H9 (cell line): ENCODE measurements around the gene IL9. TPM values are rescaled to one million over a fixed set of nuclear protein-coding genes. Genes with fewer than 3 reads are reported as not detected.

Source experiments
- DNase-seq: peaks from one replicate; pipeline ENCODE4 v3.0.0-alpha.2; 2017
- H2AFZ ChIP-seq: one replicate; pipeline ENCODE4 v1.6.1; 2013; ENCODE audit warnings: mild to moderate bottlenecking, low read length, control low read depth, moderate library complexity
- H2AK5ac ChIP-seq: 2 replicates; pipeline ENCODE4 v1.6.1; 2013; ENCODE audit warnings: low read length, control low read depth, mixed read lengths; ENCODE audit not compliant: insufficient read length
- H2BK120ac ChIP-seq: one replicate; pipeline ENCODE4 v1.6.1; 2013; ENCODE audit warnings: low read depth, mild to moderate bottlenecking, low read length, control low read depth, inconsistent platforms; ENCODE audit not compliant: poor library complexity, severe bottlenecking
- H2BK12ac ChIP-seq: 2 replicates; pipeline ENCODE4 v1.6.1; 2013; ENCODE audit warnings: low read length, control low read depth, mixed read lengths, low read depth; ENCODE audit not compliant: insufficient read length
- H2BK15ac ChIP-seq: 2 replicates; pipeline ENCODE4 v1.6.1; 2013; ENCODE audit warnings: low read depth, low read length, control low read depth
- H2BK20ac ChIP-seq: one replicate; pipeline ENCODE4 v1.6.1; 2013; ENCODE audit warnings: low read depth, mild to moderate bottlenecking, low read length, control low read depth, inconsistent platforms; ENCODE audit not compliant: poor library complexity, severe bottlenecking
- H2BK5ac ChIP-seq: 2 replicates; pipeline ENCODE4 v1.6.1; 2013; ENCODE audit warnings: low read length, control low read depth, mixed read lengths; ENCODE audit not compliant: insufficient read length
- H3K14ac ChIP-seq: 2 replicates; pipeline ENCODE4 v1.6.1; 2013; ENCODE audit warnings: low read length, control low read depth; ENCODE audit not compliant: insufficient read depth
- H3K18ac ChIP-seq: 2 replicates; pipeline ENCODE4 v1.6.1; 2013; ENCODE audit warnings: low read depth, mild to moderate bottlenecking, mixed read lengths, low read length, control low read depth; ENCODE audit not compliant: insufficient read length
- H3K23ac ChIP-seq: 2 replicates; pipeline ENCODE4 v1.6.1; 2013; ENCODE audit warnings: low read length, control low read depth, mixed read lengths, low read depth; ENCODE audit not compliant: insufficient read length
- H3K23me2 ChIP-seq: 2 replicates; pipeline ENCODE4 v1.6.1; 2013; ENCODE audit warnings: low read depth, mild to moderate bottlenecking, mixed read lengths, low read length, control low read depth; ENCODE audit not compliant: insufficient read length, poor library complexity, severe bottlenecking
- H3K27ac ChIP-seq: 2 replicates; pipeline ENCODE4 v1.5.1; 2013; ENCODE audit warnings: low read length, control low read depth, mixed read lengths, low read depth; ENCODE audit not compliant: insufficient read length
- H3K27me3 ChIP-seq: 2 replicates; pipeline ENCODE4 v1.6.1; 2013; ENCODE audit warnings: low read length, control low read depth, inconsistent platforms; ENCODE audit not compliant: insufficient read depth
- H3K4ac ChIP-seq: 2 replicates; pipeline ENCODE4 v1.6.1; 2013; ENCODE audit warnings: low read depth, mild to moderate bottlenecking, control low read depth, inconsistent platforms, low read length, moderate library complexity
- H3K4me1 ChIP-seq: 2 replicates; pipeline ENCODE4 v1.6.1; 2013; ENCODE audit warnings: low read length, control low read depth, inconsistent platforms; ENCODE audit not compliant: insufficient read depth
- H3K4me2 ChIP-seq: 2 replicates; pipeline ENCODE4 v1.6.1; 2013; ENCODE audit warnings: low read length, control low read depth, mixed read lengths; ENCODE audit not compliant: insufficient read length, insufficient read depth
- H3K56ac ChIP-seq: 2 replicates; pipeline ENCODE4 v1.6.1; 2013; ENCODE audit warnings: low read depth, mild to moderate bottlenecking, mixed read lengths, low read length, control low read depth; ENCODE audit not compliant: insufficient read length
- H3K79me1 ChIP-seq: 2 replicates; pipeline ENCODE4 v1.6.1; 2013; ENCODE audit warnings: low read depth, mild to moderate bottlenecking, moderate library complexity, low read length, control low read depth, inconsistent platforms; ENCODE audit not compliant: insufficient read depth, poor library complexity, severe bottlenecking
- H3K79me2 ChIP-seq: 2 replicates; pipeline ENCODE4 v1.6.1; 2013; ENCODE audit warnings: low read length, control low read depth, inconsistent platforms; ENCODE audit not compliant: insufficient read depth
- H3K9ac ChIP-seq: 2 replicates; pipeline ENCODE4 v1.6.1; 2013; ENCODE audit warnings: low read length, control low read depth, mixed read lengths; ENCODE audit not compliant: insufficient read length; ENCODE audit errors: extremely low read depth
- H3K9me3 ChIP-seq: one replicate; pipeline ENCODE4 v1.6.1; 2013; ENCODE audit warnings: low read depth, low read length, inconsistent platforms; ENCODE audit not compliant: control insufficient read depth
- H3T11ph ChIP-seq: one replicate; pipeline ENCODE4 v1.6.1; 2013; ENCODE audit warnings: mild to moderate bottlenecking, low read length, control low read depth, inconsistent platforms
- H4K20me1 ChIP-seq: one replicate; pipeline ENCODE4 v1.6.1; 2013; ENCODE audit not compliant: control insufficient read depth, insufficient read length, insufficient read depth
- H4K5ac ChIP-seq: 2 replicates; pipeline ENCODE4 v1.6.1; 2013; ENCODE audit warnings: low read depth, mild to moderate bottlenecking, mixed read lengths, low read length, control low read depth; ENCODE audit not compliant: insufficient read length
- H4K8ac ChIP-seq: replicated peaks from 2 replicates; pipeline ENCODE4 v1.6.1; 2013; ENCODE audit warnings: low read length, control low read depth, mixed read lengths, low read depth; ENCODE audit not compliant: insufficient read length
- H4K91ac ChIP-seq: 2 replicates; pipeline ENCODE4 v1.6.1; 2013; ENCODE audit warnings: low read depth, mild to moderate bottlenecking, moderate library complexity, mixed read lengths, low read length, control low read depth; ENCODE audit not compliant: insufficient read length
- H3K27ac Mint-ChIP-seq, 3 experiments: 2 replicates in 2 of 3; 3 replicates in 1 of 3; pipeline ENCODE4 v1.8.0; 2020 to 2021; ENCODE audit warnings: mixed read lengths in 3 of 3, mild to moderate bottlenecking in 1 of 3, moderate library complexity in 1 of 3
- H3K27me3 Mint-ChIP-seq: 2 replicates; pipeline ENCODE4 v1.8.0; 2021; ENCODE audit warnings: low read depth, mild to moderate bottlenecking, moderate library complexity, mixed read lengths
- H3K36me3 Mint-ChIP-seq, 3 experiments: 2 replicates in 2 of 3; 3 replicates in 1 of 3; pipeline ENCODE4 v1.8.0; 2020 to 2021; ENCODE audit warnings: low read depth in 3 of 3, mixed read lengths in 3 of 3; ENCODE audit not compliant: insufficient read depth in 1 of 3
- H3K4me1 Mint-ChIP-seq, 2 experiments: 2 replicates each; pipeline ENCODE4 v1.8.0; 2020; ENCODE audit warnings: mixed read lengths in 2 of 2
- H3K4me3 Mint-ChIP-seq, 2 experiments: 2 replicates in 1 of 2; 3 replicates in 1 of 2; pipeline ENCODE4 v1.8.0; 2020 to 2021; ENCODE audit warnings: mild to moderate bottlenecking in 2 of 2, mixed read lengths in 2 of 2, moderate library complexity in 1 of 2
- H3K9me3 Mint-ChIP-seq, 2 experiments: 2 replicates in 1 of 2; 3 replicates in 1 of 2; pipeline ENCODE4 v1.8.0; 2020; ENCODE audit warnings: mild to moderate bottlenecking in 2 of 2, mixed read lengths in 2 of 2, moderate library complexity in 1 of 2
- CTCF ChIP-seq: fragments of 200-600 bp; sonication (generic); conservative IDR thresholded peaks from 3 replicates; pipeline ENCODE4 v1.8.0; 2021; ENCODE audit warnings: antibody characterized with exemption, mild to moderate bottlenecking
- WGBS: extraction: QIAGEN DNeasy Blood & Tissue Kit; methylation state at CpG from one replicate; pipeline ENCODE4 v1.1.7; 2013; ENCODE audit warnings: missing lambda C conversion rate, low lambda C conversion rate, mixed read lengths; ENCODE audit not compliant: insufficient read length; ENCODE audit errors: extremely low coverage; 5-methylcytosine and 5-hydroxymethylcytosine counted together
- long read RNA-seq: library from polyadenylated mRNA; unstranded; transcript quantifications from one replicate; pipeline ENCODE4 v2.0.0, GENCODE V29; 2020
- total RNA-seq: library from RNA; stranded (reverse); gene quantifications from 2 replicates; pipeline ENCODE4 v1.2.1, GENCODE V29; 2021

IL9 gene
- total RNA-seq, result not detected in 2 replicates
- long read RNA-seq, result 0 reads

- Histone ChIP-seq H3T11ph (no peak within 1 kb of the TSS), H3K27ac (no peak within 1 kb of the TSS), H3K23me2 (no peaks in the 10 kb centered on the region), H3K4ac (no peak within 1 kb of the TSS), H4K5ac (no peak within 1 kb of the TSS), H3K79me2 (no peaks in the 10 kb centered on the region), H3K14ac (no peak within 1 kb of the TSS), H2BK20ac (no peak within 1 kb of the TSS), H4K91ac (no peak within 1 kb of the TSS), H3K23ac (no peak within 1 kb of the TSS), H2AK5ac (no peak within 1 kb of the TSS), H3K4me1 (no peaks in the 10 kb centered on the region), H2BK120ac (no peak within 1 kb of the TSS), H4K8ac (no peak within 1 kb of the TSS), H3K56ac (no peak within 1 kb of the TSS), H3K9ac (no peak within 1 kb of the TSS), H2BK5ac (no peak within 1 kb of the TSS), H2BK15ac (no peak within 1 kb of the TSS), H3K27me3 (no peaks in the 10 kb centered on the region), H2BK12ac (no peak within 1 kb of the TSS), H3K9me3 (no peaks in the 10 kb centered on the region), H2AFZ (no peak within 1 kb of the TSS), H3K18ac (no peak within 1 kb of the TSS), H3K79me1 (no peaks in the 10 kb centered on the region), H4K20me1 (no peaks in the 10 kb centered on the region), H3K4me2 (no peak within 1 kb of the TSS)
- H3K4me1 Mint-ChIP-seq, result peaks cover 0 to 2% of the 10 kb centered on the region in 2 experiments; a peak in 1 of 4 replicates
- no peaks in the 10 kb centered on the region for H3K9me3 Mint-ChIP-seq
- TF ChIP-seq CTCF, result no peak
- WGBS, result no CpG with 5 or more reads among the region's 7 CpGs
- DNase-seq, result no peak
- H3K27me3 Mint-ChIP-seq, result peaks cover 41% of the 10 kb centered on the region
- H3K36me3 Mint-ChIP-seq, result no peaks in the 10 kb centered on the region
- H3K4me3 Mint-ChIP-seq, result no peak within 1 kb of the TSS
- peak within 1 kb of the TSS in 1 of 3 experiments; percentile 44; a peak in 1 of 7 replicates for H3K27ac Mint-ChIP-seq
Measured at GRCh38 chr5:135895474-135896006, at the start of gene IL9. Gene IL9 (minus strand): TSS chr5:135895841. CDS start chr5:135895816, 25 bp downstream.
